Measurements from ENCODE around the gene ACMSD. TPM values are rescaled to one million over a fixed set of nuclear protein-coding genes. Genes with fewer than 3 reads are reported as not detected.
"Not testable (repeated sequence)": the region's sequence is repeated elsewhere in the genome, so short reads cannot be mapped to it uniquely, and the experiment has no call there.

The ACMSD gene
- total and polyA plus RNA-seq, 12 donors, result 0.32 to 1.9 (median 0.61) TPM; not detected in 5

GRCh38 chr2:134846213-134846612, 7.8 kb downstream of the ACMSD start:
- intact Hi-C loops (cut with DNase I), result no loop called here
- H3K27ac ChIP-seq, result no peak overlapping the region
- WGBS, 4 donors, result 87 to 100% (median 97%) methylated on average over 1 of the region's 1 CpG

GRCh38 chr2:134847582-134847981, 9.2 kb downstream of the ACMSD start:
- H3K9me3 ChIP-seq (replicated peaks in 1 of 3); H3K36me3 ChIP-seq (replicated peaks in 1 of 2); H3K27ac ChIP-seq; DNase-seq; intact Hi-C loops (cut with DNase I); H3K4me3 ChIP-seq; H3K4me1 ChIP-seq (replicated peaks in 1 of 2); H3K27me3 ChIP-seq: not testable (repeated sequence)
- WGBS, 4 donors, result 90 to 98% (median 95%) methylated on average over 5 of the region's 5 CpGs

More at GRCh38 chr2:134846213-134846612, 7.8 kb downstream of the ACMSD start:
- TF ChIP-seq CTCF (IDR thresholded peaks at IDR 0.05) (no peak), POLR2A (IDR thresholded peaks at IDR 0.05) (no peak)
- no peak for DNase-seq
- no peaks in the 10 kb centered on the region for H3K4me1 ChIP-seq (replicated peaks in 1 of 2)
- no peaks in the 10 kb centered on the region for H3K27me3 ChIP-seq
- H3K9me3 ChIP-seq (replicated peaks in 1 of 3), result no peaks in the 10 kb centered on the region
- no peaks in the 10 kb centered on the region for H3K36me3 ChIP-seq (replicated peaks in 1 of 2)
- no peak overlapping the region for H3K4me3 ChIP-seq

GRCh38 chr2:134852518-134852917, 14.1 kb downstream of the ACMSD start:
- no peak for DNase-seq
- H3K9me3 ChIP-seq (replicated peaks in 1 of 3), result no peaks in the 10 kb centered on the region
- H3K27ac ChIP-seq, result no peak overlapping the region
- no peaks in the 10 kb centered on the region for H3K27me3 ChIP-seq
- TF ChIP-seq CTCF (IDR thresholded peaks at IDR 0.05), result no peak
- TF ChIP-seq POLR2A (IDR thresholded peaks at IDR 0.05), result no peak
- H3K4me3 ChIP-seq, result no peak overlapping the region
- intact Hi-C loops (cut with DNase I), result no loop called here
- H3K4me1 ChIP-seq (replicated peaks in 1 of 2), result no peaks in the 10 kb centered on the region
- 71 to 82% (median 80%) methylated on average over 7 of the region's 7 CpGs for WGBS, 4 donors
- no peaks in the 10 kb centered on the region for H3K36me3 ChIP-seq (replicated peaks in 1 of 2)

- DNase-seq, result no peak
- H3K4me1 ChIP-seq (replicated peaks in 1 of 2), result no peaks in the 10 kb centered on the region
- H3K4me3 ChIP-seq, result no peak overlapping the region
- intact Hi-C loops (cut with DNase I), result no loop called here
- H3K27ac ChIP-seq, result no peak overlapping the region
- H3K9me3 ChIP-seq (replicated peaks in 1 of 3), result no peaks in the 10 kb centered on the region
- no peaks in the 10 kb centered on the region for H3K36me3 ChIP-seq (replicated peaks in 1 of 2)
- no peak for TF ChIP-seq CTCF (IDR thresholded peaks at IDR 0.05)
- TF ChIP-seq POLR2A (IDR thresholded peaks at IDR 0.05), result no peak
- no peaks in the 10 kb centered on the region for H3K27me3 ChIP-seq
Measured at GRCh38 chr2:134855709-134856108, 17.3 kb downstream of the ACMSD start.

GRCh38 chr2:134858245-134858644, 19.8 kb downstream of the ACMSD start:
- H3K9me3 ChIP-seq (replicated peaks in 1 of 3), result no peaks in the 10 kb centered on the region
- H3K4me1 ChIP-seq (replicated peaks in 1 of 2), result no peaks in the 10 kb centered on the region
- intact Hi-C loops (cut with DNase I), result no loop called here
- H3K27me3 ChIP-seq, result no peaks in the 10 kb centered on the region
- TF ChIP-seq CTCF (IDR thresholded peaks at IDR 0.05) (no peak), POLR2A (IDR thresholded peaks at IDR 0.05) (no peak)
- H3K27ac ChIP-seq, result no peak overlapping the region
- no peaks in the 10 kb centered on the region for H3K36me3 ChIP-seq (replicated peaks in 1 of 2)
- H3K4me3 ChIP-seq, result no peak overlapping the region
- no peak for DNase-seq

All from adrenal gland (tissue), 12 donors.